DMS 273 treated with DMSO at 0.1 percent for 48 hours (cell line): ENCODE data around the gene HDAC4.

ENCODE experiments used
- DNase-seq: peaks from one replicate; lab custom pipeline; 2025; lab: John Stamatoyannopoulos, UW

The HDAC4 gene

GRCh38 chr2:239200646-239201530, 199.9 kb downstream of the HDAC4 start:
- DNase-seq = no peak

DNA sequence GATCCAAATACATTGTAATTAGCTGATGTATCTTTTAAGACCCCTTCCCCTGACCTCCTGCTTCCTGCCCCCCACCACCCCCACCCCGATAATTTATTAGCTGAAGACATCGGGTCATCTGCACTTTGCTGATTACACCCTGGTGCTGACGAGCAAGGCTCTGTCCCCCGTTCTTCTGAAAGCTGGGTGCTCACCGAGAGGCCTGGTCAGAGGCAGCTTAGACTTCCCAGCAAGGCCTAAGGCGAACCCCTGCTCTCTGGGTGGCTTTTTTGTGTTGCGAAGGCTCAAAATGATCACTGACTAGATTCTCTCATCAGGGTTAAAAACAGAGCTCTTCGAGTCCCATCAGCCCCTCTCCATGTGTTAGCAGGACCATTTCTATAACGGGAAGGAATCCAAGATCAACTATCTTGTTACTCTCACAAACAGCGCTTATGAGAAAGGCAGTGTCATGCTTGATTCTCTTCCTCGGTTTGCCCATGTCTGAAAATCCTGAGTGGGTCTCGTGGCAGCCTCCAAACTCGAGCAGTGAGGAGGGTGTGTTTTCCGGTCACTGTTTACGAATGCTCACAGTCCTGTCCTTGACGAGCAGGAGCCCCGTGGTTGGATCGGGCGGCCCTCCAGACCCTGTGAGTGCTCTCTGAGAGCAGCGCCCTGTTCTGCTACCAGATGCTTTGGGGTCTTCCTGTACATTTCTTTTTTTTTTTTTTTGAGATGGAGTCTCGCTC, 201.6 kb downstream of the HDAC4 start:
- DNase-seq = no peak

GRCh38 chr2:239198221-239198620, 202.6 kb downstream of the HDAC4 start:
- no peak for DNase-seq

GRCh38 chr2:239197146-239197545, 203.7 kb downstream of the HDAC4 start:
- no peak for DNase-seq

DNA sequence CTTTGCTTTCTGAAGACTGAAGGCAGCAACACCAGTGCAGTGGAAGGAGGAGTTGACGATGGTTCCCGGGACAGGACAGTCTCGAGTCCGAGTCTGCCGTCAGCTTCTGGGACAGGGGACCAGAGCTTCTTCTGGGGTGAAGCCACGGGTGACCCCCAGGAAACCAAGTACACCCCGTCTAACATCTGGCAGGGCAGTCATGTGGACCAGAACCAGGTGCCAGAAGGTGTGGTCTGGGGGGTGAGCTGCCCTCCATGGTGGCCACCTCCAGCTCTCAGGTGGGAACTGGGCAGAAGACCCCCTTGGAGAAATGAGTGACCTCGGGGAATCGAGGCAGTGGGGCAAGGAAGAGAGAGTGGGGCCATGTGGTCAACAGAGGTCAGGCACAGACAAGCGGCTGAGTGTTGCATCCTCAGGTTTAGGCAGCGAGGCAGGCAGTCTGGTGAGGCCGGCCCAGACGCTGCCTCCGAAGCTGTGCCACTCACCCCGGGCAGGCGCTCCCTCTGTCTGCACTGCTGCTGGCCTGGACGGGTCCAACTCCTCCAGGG, 204.3 kb downstream of the HDAC4 start:
- no peak for DNase-seq

DNA sequence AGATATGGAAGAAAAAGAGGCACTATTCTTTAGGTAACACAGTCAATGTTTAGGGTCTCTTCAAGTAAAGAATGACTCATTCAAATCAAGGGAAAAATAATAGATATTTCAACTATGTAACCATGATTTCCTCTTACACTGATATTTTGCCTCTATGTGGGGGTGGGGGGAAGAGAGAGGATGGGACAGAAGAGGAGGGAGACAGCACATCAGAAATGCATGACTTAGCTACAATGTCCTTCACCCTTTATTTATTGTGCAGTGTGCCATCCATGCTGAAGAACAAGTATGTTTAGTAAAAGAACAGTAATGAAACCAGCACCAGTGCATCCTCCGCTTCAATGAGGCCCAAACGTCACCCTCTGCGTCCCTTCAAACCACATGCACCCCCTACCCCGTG, 204.8 kb downstream of the HDAC4 start:
- no peak for DNase-seq

DNA sequence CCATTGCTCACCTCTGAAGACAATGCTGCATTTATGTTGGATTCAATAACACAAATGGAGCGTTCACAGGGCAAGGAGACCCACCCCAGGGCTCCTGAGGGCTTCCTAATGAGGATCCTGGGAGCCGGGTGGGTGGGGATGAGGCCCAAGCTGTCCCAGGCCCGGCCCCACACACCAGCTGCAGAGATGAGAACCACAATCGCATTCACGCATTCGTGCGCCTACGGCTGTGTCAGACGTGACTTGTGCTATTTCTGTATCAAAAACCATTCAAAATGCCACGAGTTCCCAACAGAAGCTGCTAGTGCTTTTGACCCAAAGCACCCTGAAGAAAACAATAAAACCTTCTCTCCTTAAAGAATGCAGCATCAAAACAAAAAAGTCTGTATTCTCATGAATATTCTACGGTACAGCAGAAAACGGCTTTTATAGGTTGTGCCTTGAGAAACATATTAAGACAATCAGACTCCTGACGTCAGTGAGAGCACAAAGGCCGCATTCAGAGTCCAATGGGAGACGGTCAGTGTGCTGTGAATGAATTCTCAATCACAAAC, 205.4 kb downstream of the HDAC4 start:
- no peak for DNase-seq

- DNase-seq = no peak
Observed at GRCh38 chr2:239194731-239195317, 206.0 kb downstream of the HDAC4 start.

- DNase-seq = no peak
Observed at GRCh38 chr2:239193925-239194677, 206.7 kb downstream of the HDAC4 start.

- DNase-seq = no peak
Observed at GRCh38 chr2:239193401-239193811, 207.4 kb downstream of the HDAC4 start.

DNA sequence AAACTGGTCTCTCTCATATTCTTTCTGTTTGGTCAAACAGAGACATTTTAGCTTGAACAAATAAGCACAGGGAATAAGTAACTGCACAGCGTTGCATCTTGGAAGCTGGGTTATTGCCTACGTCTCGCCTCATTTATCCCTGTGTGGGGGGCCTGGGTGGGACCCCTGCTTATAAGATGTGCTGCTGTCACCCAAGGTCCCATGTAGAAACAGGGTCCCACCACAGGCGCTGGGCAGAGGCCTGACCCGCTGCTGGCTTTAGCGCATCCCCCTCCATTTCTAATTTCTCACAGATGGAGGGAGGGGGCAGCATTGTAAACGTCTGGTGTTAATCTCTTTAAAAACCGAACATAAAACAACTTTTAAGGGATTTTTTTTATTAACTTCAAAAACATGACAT, 207.8 kb downstream of the HDAC4 start:
- no peak for DNase-seq

- DNase-seq = no peak
Observed at GRCh38 chr2:239192456-239192855, 208.4 kb downstream of the HDAC4 start.

- DNase-seq = no peak
Observed at GRCh38 chr2:239190921-239191885, 209.6 kb downstream of the HDAC4 start.

DNA sequence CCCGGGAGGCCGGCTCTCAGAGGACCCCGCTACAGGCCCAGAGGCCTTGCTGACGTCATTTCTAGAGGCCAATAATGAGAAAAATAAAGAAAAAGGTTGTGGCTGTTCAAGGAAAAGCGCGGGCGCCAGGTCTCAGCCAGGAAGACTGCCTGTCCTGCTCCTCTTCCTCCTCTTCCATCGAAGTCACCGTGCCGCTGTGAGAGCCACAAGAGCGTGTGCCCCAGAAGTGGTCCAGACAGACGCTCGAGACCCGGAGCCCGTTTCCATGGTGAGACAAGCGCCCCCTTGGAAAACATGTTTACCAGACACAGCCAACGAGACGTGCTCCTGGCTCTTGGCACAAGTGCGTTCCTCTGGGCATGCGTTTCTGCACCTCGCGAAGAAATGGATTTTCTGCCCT, 210.5 kb downstream of the HDAC4 start:
- no peak for DNase-seq

DNA sequence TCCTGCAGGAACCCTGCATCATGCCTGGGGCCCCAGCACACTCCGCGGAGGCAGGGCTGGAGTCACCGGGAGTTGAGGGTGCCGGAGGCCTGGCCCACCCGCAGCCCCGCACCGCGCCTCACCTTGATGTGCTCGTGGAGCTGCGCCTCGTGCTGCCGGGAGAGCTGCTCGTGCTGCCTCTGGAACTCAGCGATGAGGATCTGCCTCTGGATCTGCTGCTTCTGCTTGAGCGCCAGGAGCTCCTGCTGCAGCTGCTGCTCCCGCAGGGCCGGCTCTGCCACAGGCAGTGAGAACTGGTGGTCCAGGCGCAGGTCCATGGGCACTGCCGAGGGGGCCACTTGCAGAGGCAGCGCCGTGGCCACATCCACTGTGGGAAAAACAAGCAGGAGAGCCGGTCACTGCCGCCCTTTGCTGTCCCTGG, 211.1 kb downstream of the HDAC4 start:
- DNase-seq = no peak

GRCh38 chr2:239188536-239188935, 212.3 kb downstream of the HDAC4 start:
- no peak for DNase-seq

- DNase-seq = no peak
Observed at GRCh38 chr2:239187464-239188253, 213.2 kb downstream of the HDAC4 start.

DNA sequence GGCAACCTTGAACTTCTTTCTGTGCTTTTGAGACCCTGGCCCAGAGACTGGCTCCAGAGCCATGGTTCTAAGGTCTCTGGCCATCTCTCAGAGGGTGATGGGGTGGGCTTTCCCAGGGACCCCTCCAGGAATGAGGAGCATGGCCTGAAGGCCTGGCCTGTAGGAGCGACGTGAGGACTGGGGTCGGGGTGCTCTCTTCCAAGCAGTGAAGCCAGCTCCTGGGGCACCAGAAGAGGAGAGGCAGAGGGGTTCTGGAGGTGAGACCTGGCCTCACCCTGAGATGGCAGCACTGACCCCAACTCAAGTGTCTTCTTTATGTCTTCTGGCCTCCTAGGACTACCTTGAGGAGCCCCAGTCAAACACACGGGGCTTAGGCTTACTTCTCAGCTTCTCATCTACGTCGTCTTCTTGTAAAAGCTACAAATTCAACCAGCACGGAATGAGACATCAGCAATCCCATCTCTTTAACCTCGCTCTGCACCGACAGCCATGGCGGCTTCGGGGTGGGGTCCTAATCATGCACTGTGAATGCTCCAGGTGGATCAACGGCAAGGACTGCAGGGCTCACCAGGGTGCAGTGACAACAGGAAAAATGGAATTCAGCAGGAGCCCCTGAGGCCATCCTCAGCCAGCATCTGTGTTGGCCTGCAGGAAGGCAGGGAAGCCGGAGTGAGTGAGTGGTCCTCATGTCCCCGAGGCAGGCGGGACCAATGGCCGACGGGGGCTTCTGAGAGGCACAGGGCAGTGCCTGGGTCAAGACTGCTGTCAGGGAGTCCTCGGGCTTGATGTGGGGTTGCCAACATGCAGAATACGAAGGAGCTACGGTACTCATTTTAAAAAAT, 214.1 kb downstream of the HDAC4 start:
- no peak for DNase-seq
